Stimulated activated CD4-positive, alpha-beta T cell treated with anti-CD3 and anti-CD28 coated beads, Interleukin-4, amount 100 ng/mL, for 1 hour (primary cell): Measurements from ENCODE around the gene ATE1.
"Not testable (repeated sequence)": the region's sequence is repeated elsewhere in the genome, so short reads cannot be mapped to it uniquely, and the experiment has no call there.

ENCODE experiments used
- DNase-seq: peaks from one replicate; pipeline ENCODE4 v3.0.0-alpha.2; 2020

ATE1 gene

DNA sequence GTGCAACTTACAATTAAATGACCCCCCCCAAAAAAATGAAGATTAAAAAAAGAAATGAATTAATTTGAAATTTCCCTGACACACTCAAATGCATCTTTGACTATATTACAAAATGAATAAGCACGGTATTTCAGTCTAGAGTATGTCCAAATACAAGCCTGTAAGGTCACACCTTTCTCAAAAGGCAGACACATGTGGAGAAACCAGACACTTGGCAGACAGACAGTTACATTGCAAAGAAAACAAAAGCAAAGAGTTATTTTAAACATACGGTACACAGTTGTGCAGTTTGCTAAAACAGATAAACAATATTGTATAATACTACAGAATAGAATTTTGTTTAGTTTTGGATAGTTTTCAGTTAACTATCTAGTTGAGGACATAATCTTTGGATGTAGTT is 153.0 kb downstream of the ATE1 start:
- DNase-seq: no peak

DNA sequence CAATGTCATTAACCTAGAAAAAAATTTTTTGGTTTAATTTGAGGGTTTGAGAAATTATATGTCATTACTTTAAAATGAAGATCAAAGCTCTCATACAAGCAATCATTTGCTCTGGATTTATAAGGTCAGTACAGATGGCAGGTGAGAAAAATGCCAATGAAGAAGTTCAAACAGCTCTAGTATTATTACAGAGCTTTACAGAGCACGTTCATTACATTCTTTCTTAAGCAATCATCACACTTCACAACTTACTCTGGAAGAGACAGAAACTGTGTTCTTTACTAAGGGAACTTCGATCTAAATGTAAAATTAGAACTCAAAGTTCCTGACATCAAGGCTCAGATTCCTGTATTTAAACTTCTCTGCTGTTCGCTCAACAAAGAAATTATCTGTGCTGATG is 153.4 kb downstream of the ATE1 start:
- DNase-seq: no peak

GRCh38 chr10:121772884-121773283 is 154.9 kb downstream of the ATE1 start:
- no peak for DNase-seq

GRCh38 chr10:121772406-121772805 is 155.4 kb downstream of the ATE1 start:
- no peak for DNase-seq

DNA sequence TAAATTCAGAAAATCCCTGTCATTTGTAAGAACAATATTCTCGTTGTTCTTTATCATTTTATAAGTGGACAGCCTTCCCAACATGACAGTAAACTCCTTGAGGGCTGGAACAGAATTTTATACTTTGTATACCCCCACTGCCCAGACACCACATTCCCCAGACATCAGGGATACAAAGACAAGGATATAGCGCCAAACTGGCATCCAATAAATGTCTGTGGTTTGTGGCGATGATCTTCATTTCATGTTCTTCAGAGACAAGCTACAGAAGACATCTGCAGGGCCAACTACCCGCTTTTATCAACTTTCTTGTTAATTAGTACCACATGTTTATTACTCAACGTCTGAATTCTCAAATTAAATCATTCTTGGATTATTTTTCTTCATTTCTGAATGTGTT is 155.9 kb downstream of the ATE1 start:
- DNase-seq: no peak

GRCh38 chr10:121766426-121766825 is 161.4 kb downstream of the ATE1 start:
- DNase-seq: no peak

DNA sequence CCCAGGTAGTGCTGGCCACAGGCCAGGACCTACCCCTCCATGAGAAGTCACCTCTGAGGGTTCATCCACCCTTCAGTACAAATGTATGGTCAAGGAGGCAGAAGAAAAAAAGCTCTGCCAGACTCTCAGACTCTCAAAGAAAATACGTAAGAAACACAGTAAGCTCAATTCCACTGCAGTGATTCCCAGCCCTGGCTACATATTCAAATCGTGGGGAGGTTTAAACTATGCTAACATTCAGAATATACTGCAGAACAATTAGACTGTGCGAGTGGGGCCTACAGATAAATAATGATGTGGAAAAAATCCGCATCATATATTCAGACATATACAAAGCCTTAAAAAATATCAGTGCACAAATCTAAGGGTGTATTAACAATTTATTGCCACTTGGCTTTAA is 162.6 kb downstream of the ATE1 start:
- no peak for DNase-seq

DNA sequence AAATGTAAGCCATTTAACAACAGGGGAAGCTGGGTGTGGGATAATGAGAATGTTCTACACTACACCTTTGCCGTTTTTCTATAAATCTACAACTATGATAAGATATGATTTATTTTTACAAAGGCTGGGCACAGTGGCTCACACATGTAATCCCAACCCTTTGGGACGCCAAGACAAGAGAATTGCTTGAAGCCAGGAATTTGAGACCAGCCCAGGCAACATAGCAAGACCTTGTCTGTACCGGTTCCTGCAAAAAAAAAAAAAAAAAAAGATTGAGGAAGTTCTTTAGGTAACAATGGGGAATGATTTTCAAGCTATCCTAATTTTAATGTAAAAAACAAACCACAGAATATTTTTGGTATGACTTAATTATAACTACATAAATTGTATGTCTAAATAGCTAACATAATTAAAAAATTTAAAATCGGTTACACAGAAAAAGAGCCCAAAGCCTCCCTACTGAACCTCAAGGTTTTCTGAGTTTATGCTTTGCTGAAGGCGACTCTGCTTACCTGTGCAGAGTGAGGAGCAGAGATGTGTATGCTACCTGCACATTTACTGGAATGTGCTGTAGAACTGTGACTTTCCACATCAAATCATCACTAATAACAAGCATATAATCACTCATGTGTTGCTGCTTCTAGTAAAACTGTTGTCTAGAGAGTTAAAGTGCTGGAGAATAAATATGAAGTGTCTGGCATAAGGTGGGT is 163.4 kb downstream of the ATE1 start:
- no peak for DNase-seq

DNA sequence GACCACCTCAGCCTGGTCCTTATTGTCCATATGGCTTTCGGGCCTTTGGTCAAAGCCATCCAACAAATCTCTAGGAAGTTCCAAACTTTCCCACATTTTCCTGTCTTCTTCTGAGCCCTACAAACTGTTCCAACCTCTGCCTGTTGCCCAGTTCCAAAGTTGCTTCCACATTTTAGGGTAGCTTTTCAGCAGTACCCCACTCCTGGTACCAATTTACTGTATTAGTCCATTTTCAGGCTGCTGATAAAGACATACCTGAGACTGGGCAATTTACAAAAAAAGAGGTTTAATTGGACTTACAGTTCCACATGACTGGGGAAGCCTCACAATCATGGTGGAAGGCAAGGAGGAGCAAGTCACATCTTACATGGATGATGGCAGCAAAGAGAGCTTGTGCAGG is 170.6 kb downstream of the ATE1 start:
- not testable (repeated sequence) for DNase-seq

- DNase-seq: not testable (repeated sequence)
Measured at GRCh38 chr10:121755496-121755895, 172.3 kb downstream of the ATE1 start.

GRCh38 chr10:121754666-121755065 is 173.2 kb downstream of the ATE1 start:
- DNase-seq: no peak

GRCh38 chr10:121753726-121754476 is 173.9 kb downstream of the ATE1 start:
- DNase-seq: no peak

DNA sequence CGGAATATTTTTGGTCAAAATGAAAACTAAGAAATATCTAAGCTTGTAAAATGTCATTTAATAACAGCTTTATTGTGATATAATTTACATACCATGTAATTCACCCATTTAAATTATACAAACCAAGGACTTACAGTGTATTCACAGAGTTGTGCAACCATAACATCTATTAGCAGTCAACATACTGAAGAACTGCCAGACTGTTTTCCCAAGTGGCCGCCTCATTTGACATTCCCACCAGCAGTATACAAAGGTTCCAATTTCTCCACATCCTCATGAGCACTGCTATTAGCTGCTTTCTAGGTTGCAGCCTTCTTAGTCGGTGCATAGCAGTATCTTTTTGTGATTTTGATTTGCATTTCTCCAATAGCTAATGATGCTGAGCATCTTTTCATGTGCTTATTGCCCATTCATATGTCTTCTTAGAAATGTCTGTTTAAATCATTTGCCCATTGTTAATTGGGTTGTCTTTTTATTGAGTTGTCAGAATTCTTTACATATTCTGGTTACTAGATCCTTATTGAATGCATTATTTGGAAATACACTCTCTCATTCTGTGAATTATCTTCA is 176.6 kb downstream of the ATE1 start:
- DNase-seq: no peak

- no peak for DNase-seq
Measured at GRCh38 chr10:121747163-121747775, 180.6 kb downstream of the ATE1 start.

DNA sequence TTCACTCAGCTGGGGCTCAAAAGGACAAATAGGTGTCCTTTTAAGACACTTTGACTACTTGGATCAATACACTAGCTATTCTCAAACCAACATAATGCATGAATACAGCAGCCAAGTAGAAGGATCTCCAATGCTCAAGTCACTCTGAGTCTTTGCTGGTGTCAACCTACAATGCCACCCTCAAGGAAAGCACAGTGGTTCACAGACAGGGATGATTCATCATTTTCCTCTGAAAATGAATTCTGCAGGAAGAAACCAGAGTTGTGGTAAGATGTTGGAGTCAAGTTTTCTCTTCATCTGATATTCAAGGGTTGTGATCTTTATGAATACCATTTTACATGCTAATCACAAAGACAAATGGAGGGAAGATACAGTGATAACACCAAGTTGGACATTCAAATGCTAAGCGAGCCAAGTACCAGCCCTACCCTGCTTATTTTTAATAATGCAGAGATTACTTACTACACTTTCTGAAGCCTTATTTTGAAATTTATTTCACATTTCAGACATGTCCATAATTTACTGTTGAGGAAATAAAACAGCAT is 186.5 kb downstream of the ATE1 start:
- DNase-seq: no peak

- DNase-seq: no peak
Measured at GRCh38 chr10:121740069-121740468, 187.8 kb downstream of the ATE1 start.

- no peak for DNase-seq
Measured at GRCh38 chr10:121739114-121739513, 188.7 kb downstream of the ATE1 start.

DNA sequence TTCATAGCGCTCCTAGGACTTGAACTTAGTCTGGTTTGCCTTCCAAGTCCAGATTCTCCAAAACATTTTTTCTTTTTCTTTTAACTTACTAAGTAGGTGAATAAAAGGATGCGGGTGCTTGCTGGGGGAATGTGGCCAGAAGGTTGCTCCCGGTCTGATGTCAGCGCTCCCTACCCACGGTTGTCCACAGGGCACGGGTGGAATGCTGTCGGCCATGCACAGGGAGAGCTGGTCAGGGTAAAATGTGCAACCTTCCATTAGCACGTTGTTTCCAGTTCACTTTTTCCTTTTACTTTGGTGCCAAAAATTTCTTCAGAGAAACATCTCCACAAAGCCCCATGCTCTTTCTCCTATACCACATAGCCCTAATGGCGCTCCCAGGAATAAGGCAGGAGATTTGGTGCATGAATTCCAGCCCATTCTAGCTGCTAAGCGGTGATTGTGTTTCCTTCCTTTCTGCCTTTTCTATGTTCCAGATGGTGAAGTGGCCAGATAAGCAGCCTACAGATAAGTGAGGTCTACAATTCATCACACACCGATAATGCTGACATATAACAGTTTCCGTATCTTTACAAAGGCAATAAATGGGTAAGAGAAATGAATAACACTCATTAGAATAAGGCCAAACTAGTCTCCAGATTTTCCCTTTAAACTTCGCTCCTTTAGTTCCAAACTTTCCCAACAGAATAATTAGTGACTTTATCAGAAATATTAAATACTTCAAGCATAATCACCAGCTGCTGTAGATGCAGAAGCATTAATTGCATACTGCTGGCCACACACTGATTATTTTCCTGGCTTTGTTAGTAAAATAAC is 191.3 kb downstream of the ATE1 start:
- DNase-seq: no peak

DNA sequence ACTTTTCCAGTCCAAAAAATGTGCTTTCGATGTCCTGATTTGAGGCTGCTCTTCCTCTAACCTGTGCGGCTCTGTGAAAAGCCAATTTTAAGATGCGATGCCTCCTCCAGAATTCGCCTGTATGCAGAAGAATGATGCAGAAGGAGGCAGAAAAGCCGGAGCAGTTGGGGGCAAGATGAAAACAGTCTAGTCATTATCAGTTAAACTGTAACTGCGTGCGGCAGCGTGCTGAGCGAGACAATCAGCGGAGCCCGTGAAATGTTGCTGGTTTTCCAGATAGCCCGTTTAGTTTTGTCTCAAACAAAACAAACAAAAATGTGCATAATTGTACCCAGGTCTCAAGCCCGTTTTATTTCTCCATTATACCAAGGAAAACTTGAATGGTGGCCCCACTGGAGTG is 192.6 kb downstream of the ATE1 start:
- no peak for DNase-seq

DNA sequence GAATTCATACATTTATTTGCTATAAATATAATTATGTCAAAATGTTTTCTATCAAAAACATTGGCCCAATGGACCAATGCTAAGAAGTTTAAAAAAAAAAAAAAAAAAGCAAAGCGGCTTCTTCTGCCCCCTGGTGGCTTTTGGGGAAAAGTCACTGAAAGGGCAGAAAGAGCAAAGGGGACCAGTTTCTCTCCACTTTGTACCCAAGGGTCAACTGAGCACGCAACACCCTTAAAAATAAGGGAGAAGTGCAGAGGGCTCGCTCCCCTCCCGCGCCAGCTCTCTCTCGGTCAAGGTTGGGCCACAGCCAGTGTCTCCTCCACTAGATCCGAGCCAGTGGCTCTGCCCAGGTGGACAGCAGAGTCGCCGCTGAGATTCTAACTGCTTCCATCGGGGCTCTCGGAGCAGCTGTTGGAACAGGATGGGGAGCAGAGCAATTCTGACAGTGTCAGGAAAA is 193.2 kb downstream of the ATE1 start:
- no peak for DNase-seq

DNA sequence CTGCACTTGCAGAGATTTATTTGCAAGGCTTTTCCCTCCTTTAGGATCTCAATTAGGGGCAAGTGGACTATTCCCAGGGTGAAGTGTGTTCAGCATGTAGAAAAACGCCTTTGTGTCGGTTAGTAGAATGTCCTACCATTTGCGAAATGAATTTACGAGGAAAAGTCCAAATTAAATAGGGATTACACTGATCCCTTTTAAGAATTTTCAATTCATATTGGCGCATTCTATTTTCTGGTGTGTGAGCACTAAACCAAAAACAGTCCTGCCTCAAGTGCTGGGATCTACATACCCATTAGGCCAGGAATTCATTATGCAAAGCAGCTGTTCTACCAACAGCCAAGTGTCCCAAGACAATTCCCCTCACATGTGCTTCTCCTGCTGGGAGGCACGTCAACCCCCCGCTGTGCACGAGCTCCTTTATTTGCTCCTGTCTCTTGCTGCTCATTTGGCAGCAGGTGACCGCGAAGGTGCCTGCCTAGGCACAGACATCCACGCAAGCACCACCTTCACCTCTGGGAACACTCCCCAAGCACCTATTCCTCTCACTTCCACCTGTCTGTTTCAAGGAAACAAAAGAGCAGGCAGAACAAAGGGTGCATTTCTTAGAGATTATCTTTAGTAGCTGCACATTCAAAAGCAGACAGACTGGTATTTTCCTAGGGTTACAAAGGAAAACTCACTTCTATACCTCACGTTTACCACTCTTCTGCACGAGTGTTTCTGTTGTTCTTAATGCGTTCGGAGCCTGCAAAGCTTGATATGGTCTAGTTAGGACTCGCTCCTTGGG is 195.0 kb downstream of the ATE1 start:
- no peak for DNase-seq

- no peak for DNase-seq
Measured at GRCh38 chr10:121732172-121732571, 195.7 kb downstream of the ATE1 start.
